ENCODE results near the gene FAM171A1.
"Not testable (repeated sequence)": the region's sequence is repeated elsewhere in the genome, so short reads cannot be mapped to it uniquely, and the experiment has no call there.

FAM171A1 gene

GRCh38 chr10:15290671-15291070, 80.4 kb downstream of the FAM171A1 start:
- Histone ChIP-seq H3K27me3 (no peaks in the 10 kb centered on the region), H4K20me1 (peaks cover 0 to 3% (median 0%) of the 10 kb centered on the region in 11 experiments; a peak in 1 of 22 replicates)

GRCh38 chr10:15290150-15290549, 80.9 kb downstream of the FAM171A1 start:
- no peaks in the 10 kb centered on the region for H3K27me3 ChIP-seq
- peaks cover 0 to 11% (median 5%) of the 10 kb centered on the region in 11 experiments; a peak in 4 of 22 replicates for H3K9me3 ChIP-seq (replicated peaks in 1 of 11)
- no peak overlapping the region for H3K4me3 ChIP-seq
- no peak for TF ChIP-seq Cebpa-rat (IDR thresholded peaks at IDR 0.05)
- H3K9ac ChIP-seq = no peak overlapping the region
- peaks cover 0 to 6% (median 0%) of the 10 kb centered on the region in 11 experiments; a peak in 1 of 22 replicates for H4K20me1 ChIP-seq
- H3K4me2 ChIP-seq = peak overlapping the region; percentile 19 to 71 (median 48); a peak in 21 of 22 replicates
- H3K36me3 ChIP-seq = peaks cover 0 to 6% (median 0%) of the 10 kb centered on the region in 11 experiments; a peak in 2 of 22 replicates
- H3K27ac ChIP-seq = peak overlapping the region in 2 of 11 experiments; percentile 9 to 26; a peak in 2 of 22 replicates
- H3K4me1 ChIP-seq = peaks cover 19 to 30% (median 27%) of the 10 kb centered on the region in 10 experiments

More at GRCh38 chr10:15290671-15291070, 80.4 kb downstream of the FAM171A1 start:
- peaks cover 25 to 36% (median 33%) of the 10 kb centered on the region in 10 experiments for H3K4me1 ChIP-seq
- H3K4me2 ChIP-seq = peak overlapping the region; percentile 19 to 71 (median 48); a peak in 21 of 22 replicates
- H3K36me3 ChIP-seq = peaks cover 0 to 4% (median 0%) of the 10 kb centered on the region in 11 experiments; a peak in 1 of 22 replicates
- no peak overlapping the region for H3K4me3 ChIP-seq
- TF ChIP-seq Cebpa-rat (IDR thresholded peaks at IDR 0.05) = no peak
- peaks cover 0 to 11% (median 5%) of the 10 kb centered on the region in 11 experiments; a peak in 4 of 22 replicates for H3K9me3 ChIP-seq (replicated peaks in 1 of 11)
- no peak overlapping the region for H3K9ac ChIP-seq
- peak overlapping the region in 2 of 11 experiments; percentile 9 to 26; a peak in 2 of 22 replicates for H3K27ac ChIP-seq

- no peaks in the 10 kb centered on the region for H3K4me1 ChIP-seq
- H3K4me2 ChIP-seq = no peak overlapping the region
- peaks cover 0 to 86% (median 68%) of the 10 kb centered on the region in 11 experiments; a peak in 18 of 22 replicates for H3K36me3 ChIP-seq
- H4K20me1 ChIP-seq = peaks cover 0 to 8% (median 0%) of the 10 kb centered on the region in 11 experiments; a peak in 1 of 22 replicates
- H3K27ac ChIP-seq = no peak overlapping the region
- no peaks in the 10 kb centered on the region for H3K9me3 ChIP-seq (replicated peaks in 1 of 11)
- H3K4me3 ChIP-seq = no peak overlapping the region
- no peaks in the 10 kb centered on the region for H3K27me3 ChIP-seq
- no peak overlapping the region for H3K9ac ChIP-seq
- no peak for TF ChIP-seq Cebpa-rat (IDR thresholded peaks at IDR 0.05)
These were observed 90.1 kb downstream of the FAM171A1 start for GRCh38 chr10:15280974-15281373.

GRCh38 chr10:15280462-15280861, 90.6 kb downstream of the FAM171A1 start:
- peaks cover 0 to 91% (median 71%) of the 10 kb centered on the region in 11 experiments; a peak in 19 of 22 replicates for H3K36me3 ChIP-seq
- no peak for TF ChIP-seq Cebpa-rat (IDR thresholded peaks at IDR 0.05)
- peaks cover 0 to 4% (median under 1%) of the 10 kb centered on the region in 11 experiments; a peak in 6 of 22 replicates for H3K9me3 ChIP-seq (replicated peaks in 1 of 11)
- no peaks in the 10 kb centered on the region for H3K27me3 ChIP-seq
- H4K20me1 ChIP-seq = 0 out of 22 replicates have a peak, but pooled peaks cover 0 to 5% (median 0%) of the 10 kb centered on the region in 11 experiments
- no peak overlapping the region for H3K27ac ChIP-seq
- H3K9ac ChIP-seq = no peak overlapping the region
- no peak overlapping the region for H3K4me3 ChIP-seq
- H3K4me1 ChIP-seq = no peaks in the 10 kb centered on the region
- H3K4me2 ChIP-seq = no peak overlapping the region

GRCh38 chr10:15279236-15279635, 91.9 kb downstream of the FAM171A1 start:
- no peak overlapping the region for H3K9ac ChIP-seq
- H3K9me3 ChIP-seq (replicated peaks in 1 of 11) = peaks cover 0 to 10% (median 4%) of the 10 kb centered on the region in 11 experiments; a peak in 8 of 22 replicates
- no peak overlapping the region for H3K27ac ChIP-seq
- H3K4me3 ChIP-seq = no peak overlapping the region
- H3K4me1 ChIP-seq = no peaks in the 10 kb centered on the region
- TF ChIP-seq Cebpa-rat (IDR thresholded peaks at IDR 0.05) = no peak
- H4K20me1 ChIP-seq = no peaks in the 10 kb centered on the region
- no peaks in the 10 kb centered on the region for H3K27me3 ChIP-seq
- no peak overlapping the region for H3K4me2 ChIP-seq
- peaks cover 0 to 92% (median 69%) of the 10 kb centered on the region in 11 experiments; a peak in 19 of 22 replicates for H3K36me3 ChIP-seq

- TF ChIP-seq Cebpa-rat (IDR thresholded peaks at IDR 0.05) = no peak
- Histone ChIP-seq H3K9me3 (replicated peaks in 1 of 11) (peaks cover 0 to 10% (median 4%) of the 10 kb centered on the region in 11 experiments; a peak in 8 of 22 replicates), H3K27ac (no peak overlapping the region), H3K4me3 (no peak overlapping the region), H3K27me3 (no peaks in the 10 kb centered on the region), H4K20me1 (no peaks in the 10 kb centered on the region), H3K4me2 (no peak overlapping the region), H3K36me3 (peaks cover 0 to 88% (median 65%) of the 10 kb centered on the region in 11 experiments; a peak in 19 of 22 replicates), H3K9ac (no peak overlapping the region), H3K4me1 (no peaks in the 10 kb centered on the region)
These were observed 92.3 kb downstream of the FAM171A1 start for GRCh38 chr10:15278786-15279185.

- not testable (repeated sequence) for H4K20me1 ChIP-seq; H3K27me3 ChIP-seq; H3K9ac ChIP-seq; H3K4me1 ChIP-seq; H3K4me2 ChIP-seq; H3K4me3 ChIP-seq; H3K9me3 ChIP-seq (replicated peaks in 1 of 11); H3K27ac ChIP-seq
- peaks cover 0 to 60% (median 39%) of the 10 kb centered on the region in 11 experiments; a peak in 19 of 22 replicates for H3K36me3 ChIP-seq
These were observed 95.0 kb downstream of the FAM171A1 start for GRCh38 chr10:15276039-15276438.

- H3K36me3 ChIP-seq = peaks cover 0 to 58% (median 45%) of the 10 kb centered on the region in 11 experiments; a peak in 16 of 22 replicates
- H3K4me3 ChIP-seq, H3K9ac ChIP-seq, H3K4me2 ChIP-seq, H3K27ac ChIP-seq, H3K27me3 ChIP-seq, H4K20me1 ChIP-seq: not testable (repeated sequence)
- peaks cover 0 to 11% (median 7%) of the 10 kb centered on the region in 10 experiments; a peak in 10 of 20 replicates for H3K4me1 ChIP-seq
- peaks cover 0 to 20% (median 12%) of the 10 kb centered on the region in 11 experiments; a peak in 17 of 22 replicates for H3K9me3 ChIP-seq (replicated peaks in 1 of 11)
These were observed 101.3 kb downstream of the FAM171A1 start for GRCh38 chr10:15269838-15270237.

- no peak overlapping the region for H3K9ac ChIP-seq
- H3K36me3 ChIP-seq = peaks cover 0 to 59% (median 47%) of the 10 kb centered on the region in 11 experiments; a peak in 16 of 22 replicates
- peaks cover 5 to 17% (median 13%) of the 10 kb centered on the region in 10 experiments for H3K4me1 ChIP-seq
- no peak for TF ChIP-seq Cebpa-rat (IDR thresholded peaks at IDR 0.05)
- peaks cover 0 to 4% (median 0%) of the 10 kb centered on the region in 11 experiments; a peak in 1 of 22 replicates for H4K20me1 ChIP-seq
- peaks cover 0 to 20% (median 12%) of the 10 kb centered on the region in 11 experiments; a peak in 17 of 22 replicates for H3K9me3 ChIP-seq (replicated peaks in 1 of 11)
- H3K27me3 ChIP-seq = no peaks in the 10 kb centered on the region
- H3K27ac ChIP-seq = no peak overlapping the region
- no peak overlapping the region for H3K4me2 ChIP-seq
- H3K4me3 ChIP-seq = no peak overlapping the region
These were observed 103.6 kb downstream of the FAM171A1 start for GRCh38 chr10:15267496-15267895.

Data from BLaER1 treated with 17β-estradiol and CSF1 and Interleukin-3, amounts not matched to agents 10 nM and 100 nM (cell line).